ENCODE data around the gene MAGT1. TPM values are rescaled to one million over a fixed set of nuclear protein-coding genes. Genes with fewer than 3 reads are reported as not detected.
A peak's percentile ranks its signal among the peaks of the same experiment; 100 is the strongest.

MAGT1 gene
- total RNA-seq, 1 experiment from 2014 or later: 37.1 TPM

- no peak overlapping the region for H3K4me3 Mint-ChIP-seq
- DNase-seq (ENCODE audit: low spot score) (no peak), ATAC-seq (no peak)
- no peaks in the 10 kb centered on the region for H3K36me3 Mint-ChIP-seq
- H3K9me3 Mint-ChIP-seq: no peaks in the 10 kb centered on the region
- no peak overlapping the region for H3K27ac Mint-ChIP-seq
- TF ChIP-seq ELF4 (CRISPR knock-in tag; IDR thresholded peaks at IDR 0.05; ENCODE audit: low read depth) (no peak), NR2C2 (CRISPR knock-in tag; IDR thresholded peaks at IDR 0.05) (no peak), MAX (CRISPR knock-in tag; IDR thresholded peaks at IDR 0.05) (no peak), CDX4 (CRISPR knock-in tag; IDR thresholded peaks at IDR 0.05; ENCODE audit: borderline replicate concordance) (no peak), ATF1 (CRISPR knock-in tag; IDR thresholded peaks at IDR 0.05) (no peak), TEAD4 (CRISPR knock-in tag; IDR thresholded peaks at IDR 0.05) (no peak), RORB (CRISPR knock-in tag; IDR thresholded peaks at IDR 0.05) (no peak)
- H3K4me1 Mint-ChIP-seq: peaks cover 14% of the 10 kb centered on the region
- ChIA-PET CTCF (no interaction called here), POLR2A (no interaction called here)
- H3K27me3 Mint-ChIP-seq (ENCODE audit: low read depth): no peaks in the 10 kb centered on the region; the same call in 1 of the 2 replicates
Observed at GRCh38 chrX:77788050-77788449, 107.2 kb downstream of the MAGT1 start.

GRCh38 chrX:77786365-77786680 is 108.9 kb downstream of the MAGT1 start:
- DNase-seq (ENCODE audit: low spot score) (no peak), ATAC-seq (no peak; the same call in 1 of the 2 replicates)
- peaks cover 19% of the 10 kb centered on the region for H3K4me1 Mint-ChIP-seq
- ChIA-PET CTCF (no interaction called here), POLR2A (no interaction called here)
- H3K36me3 Mint-ChIP-seq: no peaks in the 10 kb centered on the region
- TF ChIP-seq KAT7 (CRISPR knock-in tag; IDR thresholded peaks at IDR 0.05; ENCODE audit: borderline replicate concordance): no peak
- peak overlapping the region; percentile 97 for H3K4me3 Mint-ChIP-seq
- H3K9me3 Mint-ChIP-seq: no peaks in the 10 kb centered on the region
- H3K27ac Mint-ChIP-seq: peak overlapping the region; percentile 100
- no peaks in the 10 kb centered on the region; the same call in 1 of the 2 replicates for H3K27me3 Mint-ChIP-seq (ENCODE audit: low read depth)

GRCh38 chrX:77785486-77786364 is 109.5 kb downstream of the MAGT1 start, which contains the start of gene ATRX:
ATRX (minus strand) TSS chrX:77786216; CDS start chrX:77786001, 215 bp downstream.
- ATAC-seq (peak; percentile 98), DNase-seq (ENCODE audit: low spot score) (peak; percentile 64)
- H3K4me3 Mint-ChIP-seq: peak within 1 kb of the TSS; percentile 97
- H3K27me3 Mint-ChIP-seq (ENCODE audit: low read depth): no peaks in the 10 kb centered on the region; the same call in 1 of the 2 replicates
- ChIA-PET CTCF (no interaction called here), POLR2A (no interaction called here)
- peaks cover 19% of the 10 kb centered on the region for H3K4me1 Mint-ChIP-seq
- no peaks in the 10 kb centered on the region for H3K9me3 Mint-ChIP-seq
- no peaks in the 10 kb centered on the region for H3K36me3 Mint-ChIP-seq
- H3K27ac Mint-ChIP-seq: peak within 1 kb of the TSS; percentile 100
- TF ChIP-seq NR2C2 (CRISPR knock-in tag; IDR thresholded peaks at IDR 0.05) (no peak), NFYB (CRISPR knock-in tag; conservative IDR thresholded peaks at IDR 0.05; ENCODE audit: low read depth) (peak; percentile 34; the same call in 1 of the 2 replicates), ZBTB21 (CRISPR knock-in tag; IDR thresholded peaks at IDR 0.05; ENCODE audit: borderline replicate concordance) (no peak), SMAD3 (CRISPR knock-in tag; IDR thresholded peaks at IDR 0.05; ENCODE audit: borderline replicate concordance) (no peak), ZNF396 (CRISPR knock-in tag; IDR thresholded peaks at IDR 0.05; ENCODE audit: borderline replicate concordance) (no peak), FOXP4 (CRISPR knock-in tag; IDR thresholded peaks at IDR 0.05) (no peak), PRDM15 (CRISPR knock-in tag; IDR thresholded peaks at IDR 0.05) (no peak), ZNF138 (CRISPR knock-in tag; conservative IDR thresholded peaks at IDR 0.05) (no peak), ZNF425 (CRISPR knock-in tag; conservative IDR thresholded peaks at IDR 0.05) (no peak), FOXJ3 (CRISPR knock-in tag; IDR thresholded peaks at IDR 0.05; ENCODE audit: borderline replicate concordance) (no peak), SP1 (CRISPR knock-in tag; conservative IDR thresholded peaks at IDR 0.05) (no peak), ZNF416 (CRISPR knock-in tag; IDR thresholded peaks at IDR 0.05) (peak; percentile 48; the same call in 1 of the 2 replicates), ZNF219 (CRISPR knock-in tag; IDR thresholded peaks at IDR 0.05; ENCODE audit: borderline replicate concordance) (no peak), MAX (CRISPR knock-in tag; IDR thresholded peaks at IDR 0.05) (peak; percentile 50; the same call in 1 of the 2 replicates)

Measured in WTC11 (cell line).